Effector CD8-positive, alpha-beta T cell (primary cell): ENCODE results near the gene CMTM3.

ENCODE experiments used
- DNase-seq: peaks from one replicate; lab custom pipeline; 2025; lab: John Stamatoyannopoulos, UW

Gene CMTM3

GRCh38 chr16:66634527-66635196, 30.2 kb downstream of the CMTM3 start:
- DNase-seq, result no peak

GRCh38 chr16:66635406-66635805, 30.9 kb downstream of the CMTM3 start:
- no peak for DNase-seq

GRCh38 chr16:66636199-66636598, 31.7 kb downstream of the CMTM3 start:
- DNase-seq, result no peak

GRCh38 chr16:66637806-66638205, 33.3 kb downstream of the CMTM3 start:
- DNase-seq, result no peak

- DNase-seq, result no peak
Measured at GRCh38 chr16:66639091-66639885, 34.8 kb downstream of the CMTM3 start.

- no peak for DNase-seq
Measured at GRCh38 chr16:66640724-66641314, 36.3 kb downstream of the CMTM3 start.

GRCh38 chr16:66641387-66641786, 36.9 kb downstream of the CMTM3 start:
- no peak for DNase-seq

GRCh38 chr16:66647866-66648265, 43.4 kb downstream of the CMTM3 start:
- DNase-seq, result no peak

GRCh38 chr16:66649167-66649566, 44.7 kb downstream of the CMTM3 start:
- DNase-seq, result no peak

GRCh38 chr16:66649636-66650205, 45.2 kb downstream of the CMTM3 start:
- no peak for DNase-seq

GRCh38 chr16:66650707-66651473, 46.4 kb downstream of the CMTM3 start:
- DNase-seq, result peak; percentile 61

GRCh38 chr16:66651474-66651765, 46.9 kb downstream of the CMTM3 start:
- no peak for DNase-seq

GRCh38 chr16:66651965-66652364, 47.5 kb downstream of the CMTM3 start:
- DNase-seq, result no peak

GRCh38 chr16:66652661-66653360, 48.3 kb downstream of the CMTM3 start:
- DNase-seq, result no peak

- DNase-seq, result no peak
Measured at GRCh38 chr16:66653581-66654350, 49.3 kb downstream of the CMTM3 start.

GRCh38 chr16:66656547-66656946, 52.0 kb downstream of the CMTM3 start:
- no peak for DNase-seq

- no peak for DNase-seq
Measured at GRCh38 chr16:66658143-66658859, 53.8 kb downstream of the CMTM3 start.

- DNase-seq, result no peak
Measured at GRCh38 chr16:66658860-66659190, 54.3 kb downstream of the CMTM3 start.

- DNase-seq, result no peak
Measured at GRCh38 chr16:66660422-66661209, 56.1 kb downstream of the CMTM3 start.

GRCh38 chr16:66661210-66661560, 56.7 kb downstream of the CMTM3 start:
- DNase-seq, result no peak
